WERI-Rb-1 (cell line): ENCODE results near the gene MC5R.
A peak's percentile ranks its signal among the peaks of the same experiment; 100 is the strongest.
"Not testable (repeated sequence)": the region's sequence is repeated elsewhere in the genome, so short reads cannot be mapped to it uniquely, and the experiment has no call there.

Experiments
- DNase-seq: peaks from one replicate; pipeline ENCODE4 v3.0.0-alpha.2; 2020
- H3K27ac ChIP-seq: fragments of 250-450 bp; sonication (Bioruptor Pico); 2 replicates; pipeline ENCODE4 v1.5.1; 2020; ENCODE audit warnings: mild to moderate bottlenecking, moderate library complexity
- H3K27me3 ChIP-seq: fragments of 250-450 bp; sonication (Bioruptor Pico); 2 replicates; pipeline ENCODE4 v1.5.1; 2021; ENCODE audit warnings: mild to moderate bottlenecking, low read depth, moderate library complexity; ENCODE audit not compliant: insufficient read depth, severe bottlenecking
- H3K36me3 ChIP-seq: fragments of 250-450 bp; sonication (Bioruptor Pico); 2 replicates; pipeline ENCODE4 v1.5.1; 2020; ENCODE audit warnings: mild to moderate bottlenecking, moderate library complexity
- H3K4me3 ChIP-seq: 2 replicates; pipeline ENCODE4 v1.5.1; 2011; ENCODE audit warnings: low read depth, mild to moderate bottlenecking, control low read depth, low read length
- H3K9me3 ChIP-seq: fragments of 250-450 bp; sonication (Bioruptor Pico); 2 replicates; pipeline ENCODE4 v1.5.1; 2021; ENCODE audit warnings: mild to moderate bottlenecking, moderate library complexity; ENCODE audit not compliant: severe bottlenecking
- TF ChIP-seq, protein P1 (sequence below): IDR thresholded peaks from 2 replicates; pipeline ENCODE4 v1.5.1; 2011; ENCODE audit warnings: low read depth, mild to moderate bottlenecking, control low read depth, inconsistent platforms, low read length

The MC5R gene

DNA sequence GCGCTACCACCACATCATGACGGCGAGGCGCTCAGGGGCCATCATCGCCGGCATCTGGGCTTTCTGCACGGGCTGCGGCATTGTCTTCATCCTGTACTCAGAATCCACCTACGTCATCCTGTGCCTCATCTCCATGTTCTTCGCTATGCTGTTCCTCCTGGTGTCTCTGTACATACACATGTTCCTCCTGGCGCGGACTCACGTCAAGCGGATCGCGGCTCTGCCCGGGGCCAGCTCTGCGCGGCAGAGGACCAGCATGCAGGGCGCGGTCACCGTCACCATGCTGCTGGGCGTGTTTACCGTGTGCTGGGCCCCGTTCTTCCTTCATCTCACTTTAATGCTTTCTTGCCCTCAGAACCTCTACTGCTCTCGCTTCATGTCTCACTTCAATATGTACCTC is 2.3 kb downstream of the MC5R start:
- H3K4me3 ChIP-seq, result no peak overlapping the region
- DNase-seq, result no peak
- H3K27ac ChIP-seq, result no peak overlapping the region
- TF ChIP-seq, protein P1, sequence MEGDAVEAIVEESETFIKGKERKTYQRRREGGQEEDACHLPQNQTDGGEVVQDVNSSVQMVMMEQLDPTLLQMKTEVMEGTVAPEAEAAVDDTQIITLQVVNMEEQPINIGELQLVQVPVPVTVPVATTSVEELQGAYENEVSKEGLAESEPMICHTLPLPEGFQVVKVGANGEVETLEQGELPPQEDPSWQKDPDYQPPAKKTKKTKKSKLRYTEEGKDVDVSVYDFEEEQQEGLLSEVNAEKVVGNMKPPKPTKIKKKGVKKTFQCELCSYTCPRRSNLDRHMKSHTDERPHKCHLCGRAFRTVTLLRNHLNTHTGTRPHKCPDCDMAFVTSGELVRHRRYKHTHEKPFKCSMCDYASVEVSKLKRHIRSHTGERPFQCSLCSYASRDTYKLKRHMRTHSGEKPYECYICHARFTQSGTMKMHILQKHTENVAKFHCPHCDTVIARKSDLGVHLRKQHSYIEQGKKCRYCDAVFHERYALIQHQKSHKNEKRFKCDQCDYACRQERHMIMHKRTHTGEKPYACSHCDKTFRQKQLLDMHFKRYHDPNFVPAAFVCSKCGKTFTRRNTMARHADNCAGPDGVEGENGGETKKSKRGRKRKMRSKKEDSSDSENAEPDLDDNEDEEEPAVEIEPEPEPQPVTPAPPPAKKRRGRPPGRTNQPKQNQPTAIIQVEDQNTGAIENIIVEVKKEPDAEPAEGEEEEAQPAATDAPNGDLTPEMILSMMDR, result no peak
- no peaks in the 10 kb centered on the region for H3K9me3 ChIP-seq
- no peaks in the 10 kb centered on the region for H3K36me3 ChIP-seq
- peaks cover 75% of the 10 kb centered on the region for H3K27me3 ChIP-seq

DNA sequence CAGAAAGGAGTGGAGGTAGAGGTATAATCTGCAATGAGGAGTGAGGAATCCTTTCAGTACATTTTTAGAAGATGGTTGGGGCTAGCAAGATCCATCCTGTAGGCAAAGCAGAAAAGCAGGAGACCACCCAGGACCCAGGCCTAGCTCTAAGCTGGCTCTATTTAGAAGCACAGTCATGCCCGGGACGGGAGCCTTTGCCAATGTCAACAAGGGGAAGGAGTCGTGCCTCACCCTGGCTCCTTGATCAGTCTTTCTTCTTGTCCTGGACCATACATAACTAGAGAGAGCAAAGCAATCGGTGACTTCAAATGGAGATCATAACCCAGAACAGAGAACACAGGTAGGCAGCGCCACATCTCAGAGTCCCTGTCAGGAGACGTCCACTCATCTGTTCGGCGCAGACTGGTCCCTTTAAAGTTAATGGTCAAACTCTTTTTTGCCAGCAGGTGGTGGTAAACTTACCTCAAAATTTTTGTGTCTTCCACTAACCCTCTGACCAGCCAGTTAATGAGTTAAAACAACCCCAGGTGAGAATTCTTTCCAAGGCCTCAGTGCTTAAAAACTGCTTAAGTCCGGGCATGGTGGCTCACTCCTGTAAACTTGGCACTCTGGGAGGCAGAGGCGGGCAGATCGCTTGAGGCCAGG is 8.0 kb downstream of the MC5R start:
- no peak for DNase-seq
- H3K27me3 ChIP-seq, result peaks cover 79% of the 10 kb centered on the region

DNA sequence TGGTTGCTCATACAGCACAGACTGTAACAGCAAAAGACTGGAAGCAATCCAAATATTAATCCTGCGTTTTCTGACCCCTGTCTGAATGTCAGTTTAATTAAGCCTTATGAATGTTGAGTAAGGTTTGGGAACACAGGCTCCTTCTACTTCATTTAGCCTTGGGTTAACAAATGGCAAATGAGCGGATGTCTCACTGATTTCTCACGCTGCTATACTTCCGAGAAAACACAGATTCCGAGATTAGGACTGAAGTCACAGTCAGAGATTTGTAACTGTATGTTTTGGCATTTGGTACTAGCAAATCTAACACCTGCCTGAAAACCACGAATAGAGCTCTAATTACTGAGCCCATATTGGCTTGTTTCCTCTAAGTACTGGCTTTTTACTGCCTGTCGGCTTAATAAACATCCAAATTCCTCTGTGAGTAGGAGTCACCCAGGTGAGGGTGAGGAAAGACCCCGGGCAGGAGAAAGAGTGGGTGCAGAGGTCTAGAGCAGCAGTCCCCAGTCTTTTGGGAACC is 10.6 kb downstream of the MC5R start:
- H3K36me3 ChIP-seq, result no peaks in the 10 kb centered on the region

More for the DNA sequence above, 8.0 kb downstream of the MC5R start:
- Histone ChIP-seq H3K9me3 (peaks cover 2% of the 10 kb centered on the region), H3K27ac (no peak overlapping the region), H3K4me3 (no peak overlapping the region), H3K36me3 (no peaks in the 10 kb centered on the region)
- TF ChIP-seq, protein P1, result 0 out of 2 replicates have a peak, but pooled peaks have one; percentile 13

DNA sequence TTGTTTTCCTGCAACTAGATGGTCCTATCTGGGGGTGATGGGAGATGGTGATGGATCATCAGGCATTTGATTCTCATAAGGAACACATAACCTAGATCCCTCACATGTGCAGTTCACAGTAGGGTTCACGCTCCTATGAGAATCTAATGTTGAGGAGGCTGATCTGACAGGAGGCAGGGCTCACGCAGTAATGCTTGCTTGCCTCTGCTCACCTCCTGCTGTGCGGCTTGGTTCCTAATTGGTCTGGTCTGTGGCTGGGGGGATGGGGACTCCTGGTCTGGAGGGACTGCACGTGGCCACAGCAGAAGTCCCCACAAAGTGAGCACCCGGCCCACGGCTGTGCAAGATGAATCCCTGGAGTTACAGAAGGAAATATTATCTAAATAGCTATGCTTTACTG is 11.3 kb downstream of the MC5R start:
- Histone ChIP-seq H3K27ac (no peak overlapping the region), H3K4me3 (no peak overlapping the region), H3K27me3 (peaks cover 83% of the 10 kb centered on the region), H3K36me3 (no peaks in the 10 kb centered on the region), H3K9me3 (peaks cover 2% of the 10 kb centered on the region)
- TF ChIP-seq, protein P1, result no peak
- no peak for DNase-seq

More for the DNA sequence above, 10.6 kb downstream of the MC5R start:
- TF ChIP-seq, protein P1, result no peak
- H3K27me3 ChIP-seq, result peaks cover 83% of the 10 kb centered on the region
- H3K27ac ChIP-seq, result no peak overlapping the region
- H3K4me3 ChIP-seq, result no peak overlapping the region
- no peak for DNase-seq
- H3K9me3 ChIP-seq, result peaks cover 2% of the 10 kb centered on the region

DNA sequence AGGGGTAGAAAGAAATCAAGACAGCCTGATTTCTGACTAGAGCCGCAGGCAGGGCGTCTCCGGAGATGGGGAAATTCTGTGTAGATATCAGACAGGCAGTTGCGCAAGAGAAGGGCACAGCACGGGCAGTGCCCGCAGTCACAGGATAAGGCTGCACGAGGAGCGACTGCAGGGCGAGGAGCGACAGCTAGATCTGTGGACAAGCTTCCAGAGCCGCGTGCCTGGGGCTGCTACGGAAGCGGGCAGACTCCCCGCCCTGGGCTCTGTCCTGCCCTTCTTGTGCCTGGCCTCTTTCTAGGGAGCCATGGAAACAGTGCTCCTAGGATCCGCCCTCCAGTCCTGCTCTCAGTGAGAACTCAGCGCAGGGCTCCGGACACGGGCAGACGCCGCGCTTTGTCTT is 12.6 kb downstream of the MC5R start:
- H3K9me3 ChIP-seq, result peaks cover 3% of the 10 kb centered on the region
- H3K27me3 ChIP-seq, result peaks cover 88% of the 10 kb centered on the region
- H3K4me3 ChIP-seq, result no peak overlapping the region
- no peaks in the 10 kb centered on the region for H3K36me3 ChIP-seq
- TF ChIP-seq, protein P1, result no peak
- no peak for DNase-seq
- H3K27ac ChIP-seq, result no peak overlapping the region

DNA sequence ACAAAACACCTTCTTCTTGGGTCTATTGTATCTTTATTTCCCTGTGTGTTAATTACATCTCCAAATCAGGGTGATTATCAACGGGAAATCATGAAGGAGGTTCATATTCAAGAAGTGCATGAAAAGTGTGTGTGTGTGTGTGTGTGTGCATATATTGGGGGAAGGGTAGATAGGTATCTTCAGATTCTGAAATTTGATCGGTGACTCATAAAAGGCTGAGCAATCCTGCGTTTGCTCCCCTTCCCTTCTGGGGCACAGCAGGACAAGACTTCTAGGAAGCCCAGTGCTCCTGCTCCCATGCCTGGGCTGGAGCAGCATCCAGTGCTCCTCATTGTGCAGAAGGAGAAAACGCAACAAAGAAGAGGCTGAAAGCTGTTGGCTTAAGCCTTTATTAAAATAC is 25.8 kb downstream of the MC5R start:
- H3K9me3 ChIP-seq, result peaks cover 3% of the 10 kb centered on the region
- H3K4me3 ChIP-seq, result no peak overlapping the region
- TF ChIP-seq, protein P1, result no peak
- no peak for DNase-seq
- peaks cover 58% of the 10 kb centered on the region for H3K27me3 ChIP-seq
- H3K27ac ChIP-seq, result no peak overlapping the region
- no peaks in the 10 kb centered on the region for H3K36me3 ChIP-seq

DNA sequence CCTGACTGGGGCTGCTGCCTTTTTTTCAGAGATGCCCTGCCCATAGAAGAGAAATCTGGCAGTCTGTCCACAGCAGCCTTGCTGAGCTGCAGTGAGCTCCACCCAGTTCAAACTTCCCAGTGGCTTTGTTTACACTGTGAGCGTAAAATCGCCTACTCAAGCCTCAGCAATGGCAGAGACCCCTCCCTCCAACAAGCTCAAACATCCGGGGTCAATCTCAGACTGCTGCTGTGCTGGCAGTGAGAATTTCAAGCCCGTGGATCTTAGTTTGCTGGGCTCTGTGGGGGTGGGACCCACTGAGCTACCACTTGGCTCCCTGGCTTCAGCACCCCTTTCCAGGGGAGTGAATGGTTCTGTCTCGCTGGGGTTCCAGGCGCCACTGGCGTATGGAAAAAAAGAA is 38.9 kb downstream of the MC5R start:
- DNase-seq, H3K9me3 ChIP-seq, H3K27ac ChIP-seq, H3K36me3 ChIP-seq, H3K4me3 ChIP-seq: not testable (repeated sequence)
- H3K27me3 ChIP-seq, result peaks cover 69% of the 10 kb centered on the region
